HUES48 (cell line): Measurements from ENCODE around the gene AK8.

ENCODE experiments used
- H3K27ac ChIP-seq: one replicate; pipeline ENCODE4 v1.7.0; 2013; ENCODE audit warnings: low read depth, low read length, inconsistent platforms
- H3K27me3 ChIP-seq: 2 replicates; pipeline ENCODE4 v1.6.1; 2013; ENCODE audit warnings: mild to moderate bottlenecking, low read length; ENCODE audit not compliant: control insufficient read depth, insufficient read depth
- H3K36me3 ChIP-seq: 2 replicates; pipeline ENCODE4 v1.6.1; 2013; ENCODE audit warnings: low read length; ENCODE audit not compliant: control insufficient read depth, insufficient read depth
- H3K4me1 ChIP-seq: 2 replicates; pipeline ENCODE4 v1.6.1; 2013; ENCODE audit warnings: mild to moderate bottlenecking, low read length; ENCODE audit not compliant: control insufficient read depth, insufficient read depth
- H3K4me3 ChIP-seq: 2 replicates; pipeline ENCODE4 v1.5.1; 2013; ENCODE audit warnings: mild to moderate bottlenecking, low read depth, low read length
- H3K9ac ChIP-seq: 2 replicates; pipeline ENCODE4 v1.6.1; 2013; ENCODE audit warnings: mild to moderate bottlenecking, low read depth, low read length, moderate library complexity
- H3K9me3 ChIP-seq: 2 replicates; pipeline ENCODE4 v1.6.1; 2013; ENCODE audit warnings: low read length; ENCODE audit not compliant: control insufficient read depth, insufficient read depth

AK8 gene

GRCh38 chr9:132708239-132708638, 169.8 kb downstream of the AK8 start:
- no peaks in the 10 kb centered on the region for H3K9me3 ChIP-seq
- H3K4me1 ChIP-seq = no peaks in the 10 kb centered on the region
- H3K4me3 ChIP-seq = no peak overlapping the region
- H3K27me3 ChIP-seq = no peaks in the 10 kb centered on the region
- H3K27ac ChIP-seq = no peak overlapping the region
- H3K36me3 ChIP-seq = no peaks in the 10 kb centered on the region
- H3K9ac ChIP-seq = no peak overlapping the region

GRCh38 chr9:132703336-132703735, 174.7 kb downstream of the AK8 start:
- Histone ChIP-seq H3K4me3 (no peak overlapping the region), H3K9ac (no peak overlapping the region), H3K9me3 (peaks cover 9% of the 10 kb centered on the region), H3K36me3 (no peaks in the 10 kb centered on the region), H3K27me3 (no peaks in the 10 kb centered on the region), H3K4me1 (no peaks in the 10 kb centered on the region), H3K27ac (no peak overlapping the region)

- H3K27me3 ChIP-seq = no peaks in the 10 kb centered on the region
- no peak overlapping the region for H3K4me3 ChIP-seq
- H3K36me3 ChIP-seq = no peaks in the 10 kb centered on the region
- no peaks in the 10 kb centered on the region for H3K4me1 ChIP-seq
- no peak overlapping the region for H3K9ac ChIP-seq
- no peak overlapping the region for H3K27ac ChIP-seq
- peaks cover 18% of the 10 kb centered on the region for H3K9me3 ChIP-seq
These were observed 175.8 kb downstream of the AK8 start for GRCh38 chr9:132702254-132702653.

GRCh38 chr9:132699956-132700355, 178.1 kb downstream of the AK8 start:
- no peak overlapping the region for H3K9ac ChIP-seq
- H3K4me3 ChIP-seq = no peak overlapping the region
- no peaks in the 10 kb centered on the region for H3K36me3 ChIP-seq
- H3K27ac ChIP-seq = no peak overlapping the region
- H3K27me3 ChIP-seq = no peaks in the 10 kb centered on the region
- H3K4me1 ChIP-seq = no peaks in the 10 kb centered on the region
- peaks cover 23% of the 10 kb centered on the region for H3K9me3 ChIP-seq

- Histone ChIP-seq H3K36me3 (no peaks in the 10 kb centered on the region), H3K9ac (no peak overlapping the region), H3K4me1 (no peaks in the 10 kb centered on the region), H3K27me3 (no peaks in the 10 kb centered on the region), H3K4me3 (no peak overlapping the region), H3K27ac (no peak overlapping the region), H3K9me3 (peaks cover 23% of the 10 kb centered on the region)
These were observed 179.1 kb downstream of the AK8 start for GRCh38 chr9:132698989-132699388.

- no peaks in the 10 kb centered on the region for H3K4me1 ChIP-seq
- H3K9ac ChIP-seq = no peak overlapping the region
- no peak overlapping the region for H3K4me3 ChIP-seq
- H3K9me3 ChIP-seq = peaks cover 21% of the 10 kb centered on the region
- H3K27ac ChIP-seq = no peak overlapping the region
- no peaks in the 10 kb centered on the region for H3K27me3 ChIP-seq
- H3K36me3 ChIP-seq = no peaks in the 10 kb centered on the region
These were observed 180.9 kb downstream of the AK8 start for GRCh38 chr9:132697230-132697629.

- no peaks in the 10 kb centered on the region for H3K27me3 ChIP-seq
- no peaks in the 10 kb centered on the region for H3K4me1 ChIP-seq
- H3K27ac ChIP-seq = no peak overlapping the region
- H3K9ac ChIP-seq = no peak overlapping the region
- peaks cover 25% of the 10 kb centered on the region for H3K36me3 ChIP-seq
- H3K4me3 ChIP-seq = no peak overlapping the region
- H3K9me3 ChIP-seq = peaks cover 14% of the 10 kb centered on the region; the same call in 1 of the 2 replicates
These were observed 183.9 kb downstream of the AK8 start for GRCh38 chr9:132694144-132694543.

GRCh38 chr9:132690696-132691095, 187.4 kb downstream of the AK8 start:
- no peak overlapping the region for H3K9ac ChIP-seq
- H3K36me3 ChIP-seq = peaks cover 60% of the 10 kb centered on the region
- no peak overlapping the region for H3K4me3 ChIP-seq
- H3K4me1 ChIP-seq = no peaks in the 10 kb centered on the region
- no peak overlapping the region for H3K27ac ChIP-seq
- H3K9me3 ChIP-seq = no peaks in the 10 kb centered on the region
- no peaks in the 10 kb centered on the region for H3K27me3 ChIP-seq

GRCh38 chr9:132683873-132684272, 194.2 kb downstream of the AK8 start:
- no peaks in the 10 kb centered on the region for H3K4me1 ChIP-seq
- no peaks in the 10 kb centered on the region for H3K9me3 ChIP-seq
- H3K36me3 ChIP-seq = peaks cover 95% of the 10 kb centered on the region

GRCh38 chr9:132681561-132681960, 196.5 kb downstream of the AK8 start:
- Histone ChIP-seq H3K27me3 (no peaks in the 10 kb centered on the region), H3K27ac (no peak overlapping the region), H3K4me1 (no peaks in the 10 kb centered on the region), H3K36me3 (peaks cover 89% of the 10 kb centered on the region), H3K9me3 (no peaks in the 10 kb centered on the region), H3K4me3 (no peak overlapping the region), H3K9ac (no peak overlapping the region)

More at GRCh38 chr9:132683873-132684272, 194.2 kb downstream of the AK8 start:
- Histone ChIP-seq H3K9ac (no peak overlapping the region), H3K4me3 (no peak overlapping the region), H3K27ac (no peak overlapping the region), H3K27me3 (no peaks in the 10 kb centered on the region)

GRCh38 chr9:132679946-132680625, 198.0 kb downstream of the AK8 start:
- Histone ChIP-seq H3K9ac (no peak overlapping the region), H3K4me3 (no peak overlapping the region), H3K27ac (no peak overlapping the region), H3K36me3 (peaks cover 74% of the 10 kb centered on the region), H3K27me3 (no peaks in the 10 kb centered on the region), H3K9me3 (no peaks in the 10 kb centered on the region), H3K4me1 (no peaks in the 10 kb centered on the region)
